HS-27A (cell line): ENCODE data around the gene COL13A1.
A peak's percentile ranks its signal among the peaks of the same experiment; 100 is the strongest.

Experiments used
- DNase-seq: peaks from one replicate; pipeline ENCODE4 v3.0.0-alpha.2; 2012; ENCODE audit warnings: low read depth, missing footprints

COL13A1 gene

GRCh38 chr10:69845574-69846292 is 44.0 kb downstream of the COL13A1 start:
- no peak for DNase-seq

GRCh38 chr10:69846293-69846921 is 44.7 kb downstream of the COL13A1 start:
- no peak for DNase-seq

DNA sequence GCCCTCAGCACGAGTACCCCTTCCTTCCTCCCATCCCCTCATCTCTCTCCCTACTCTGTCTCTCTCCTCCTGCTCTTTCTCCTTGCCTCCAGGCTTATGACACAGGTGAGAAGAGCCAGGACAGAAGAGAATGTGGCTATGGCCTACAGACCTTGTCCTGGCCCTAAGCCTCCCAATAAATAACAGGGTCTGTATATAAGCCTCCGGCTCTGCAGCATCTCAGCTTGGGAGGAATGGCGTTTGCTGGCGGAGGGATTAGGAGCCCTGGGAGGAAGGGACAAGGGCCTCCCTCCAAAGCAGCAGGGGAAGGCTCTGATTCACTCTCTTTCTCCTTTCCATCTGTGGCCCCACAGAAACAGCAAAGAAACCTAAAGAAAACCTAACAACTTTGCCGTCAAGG is 45.8 kb downstream of the COL13A1 start:
- DNase-seq = no peak

GRCh38 chr10:69847883-69848282 is 46.2 kb downstream of the COL13A1 start:
- DNase-seq = no peak

DNA sequence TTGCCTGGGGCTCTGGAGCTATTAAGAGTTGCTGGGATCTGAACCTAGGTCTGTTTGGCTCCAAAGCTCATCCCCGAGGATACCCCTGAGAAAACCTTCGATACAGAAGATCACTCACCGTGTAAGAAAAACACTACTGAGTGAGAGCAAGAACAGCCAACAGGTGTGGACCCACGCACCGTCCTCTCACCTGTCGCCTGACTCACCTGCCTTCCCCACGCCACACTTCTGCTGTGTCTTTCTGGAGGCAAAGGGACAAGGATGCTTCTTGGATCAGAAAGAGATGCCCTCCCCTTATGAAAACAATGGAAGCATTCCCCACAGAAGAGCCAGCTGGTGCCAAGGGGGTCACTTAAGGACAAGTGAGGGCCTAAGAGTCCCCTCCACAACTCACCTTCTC is 46.7 kb downstream of the COL13A1 start:
- no peak for DNase-seq

GRCh38 chr10:69849825-69850224 is 48.1 kb downstream of the COL13A1 start:
- no peak for DNase-seq

DNA sequence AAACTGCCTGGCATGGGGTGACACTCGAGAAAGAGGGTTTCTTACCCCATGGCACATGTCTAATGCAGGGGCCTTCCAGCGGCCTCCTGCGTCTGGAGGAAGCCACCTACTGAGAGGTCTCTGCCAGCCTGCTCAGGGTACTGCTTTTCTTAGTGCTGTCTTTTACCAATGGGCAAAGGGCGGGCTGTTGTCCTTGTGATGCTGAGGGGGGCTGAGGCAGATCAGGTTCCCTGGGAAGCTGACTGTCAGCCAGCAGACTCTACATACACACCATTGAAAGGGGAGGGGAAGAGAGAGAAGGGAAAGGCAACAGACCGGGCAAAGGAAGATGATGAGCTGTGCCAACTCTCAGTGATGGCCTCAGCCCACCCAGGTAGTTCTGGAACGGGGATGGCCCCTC is 48.7 kb downstream of the COL13A1 start:
- DNase-seq = no peak

GRCh38 chr10:69851306-69851705 is 49.6 kb downstream of the COL13A1 start:
- DNase-seq = no peak

GRCh38 chr10:69853064-69853463 is 51.4 kb downstream of the COL13A1 start:
- DNase-seq = no peak

DNA sequence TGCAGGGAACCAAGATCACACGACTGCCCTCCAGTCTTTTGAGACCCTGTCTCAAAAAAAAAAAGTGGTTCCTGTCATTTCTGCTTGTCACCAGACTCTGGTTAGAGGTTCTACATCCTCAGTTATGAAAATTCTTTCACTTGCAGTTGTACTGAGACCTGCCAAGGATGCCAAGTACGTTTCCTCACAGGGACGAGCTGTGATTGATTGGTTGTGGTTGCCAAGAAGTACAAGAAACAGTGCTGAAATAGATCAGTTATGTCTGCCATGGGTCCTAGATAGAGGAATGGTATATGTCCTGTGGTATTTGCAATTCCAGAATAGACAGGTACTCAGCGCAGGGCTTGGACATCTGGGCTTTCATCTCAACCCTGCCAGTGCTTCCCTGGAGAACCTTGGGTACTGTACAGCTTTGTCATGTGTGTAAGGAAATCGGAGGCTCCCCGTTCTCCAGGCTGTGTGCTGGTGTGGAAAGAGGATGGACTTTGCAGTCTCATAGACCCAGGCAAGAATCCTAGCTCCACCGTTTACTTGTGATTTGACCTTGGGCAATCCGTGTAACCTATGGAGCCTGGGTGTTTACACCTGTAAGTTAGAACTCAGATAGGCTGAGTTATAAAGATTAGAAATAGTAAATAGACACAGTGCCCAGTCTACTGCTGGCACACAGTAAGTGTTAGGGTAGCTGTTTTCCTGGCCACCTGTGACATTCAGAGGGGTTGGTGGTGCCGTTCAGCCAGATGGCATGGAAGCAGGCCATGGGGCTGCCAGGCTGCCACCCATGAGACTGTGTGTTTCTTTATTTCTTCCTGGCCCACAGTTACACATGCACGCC is 53.0 kb downstream of the COL13A1 start:
- no peak for DNase-seq

- DNase-seq = no peak
Observed at GRCh38 chr10:69855346-69856111, 53.8 kb downstream of the COL13A1 start.

GRCh38 chr10:69856601-69857166 is 55.0 kb downstream of the COL13A1 start:
- DNase-seq = no peak

GRCh38 chr10:69858201-69858600 is 56.5 kb downstream of the COL13A1 start:
- no peak for DNase-seq

- DNase-seq = no peak
Observed at GRCh38 chr10:69860271-69860670, 58.6 kb downstream of the COL13A1 start.

- no peak for DNase-seq
Observed at GRCh38 chr10:69861251-69862240, 59.8 kb downstream of the COL13A1 start.

- DNase-seq = no peak
Observed at GRCh38 chr10:69862882-69863530, 61.3 kb downstream of the COL13A1 start.

GRCh38 chr10:69863580-69863979 is 61.9 kb downstream of the COL13A1 start:
- DNase-seq = no peak

DNA sequence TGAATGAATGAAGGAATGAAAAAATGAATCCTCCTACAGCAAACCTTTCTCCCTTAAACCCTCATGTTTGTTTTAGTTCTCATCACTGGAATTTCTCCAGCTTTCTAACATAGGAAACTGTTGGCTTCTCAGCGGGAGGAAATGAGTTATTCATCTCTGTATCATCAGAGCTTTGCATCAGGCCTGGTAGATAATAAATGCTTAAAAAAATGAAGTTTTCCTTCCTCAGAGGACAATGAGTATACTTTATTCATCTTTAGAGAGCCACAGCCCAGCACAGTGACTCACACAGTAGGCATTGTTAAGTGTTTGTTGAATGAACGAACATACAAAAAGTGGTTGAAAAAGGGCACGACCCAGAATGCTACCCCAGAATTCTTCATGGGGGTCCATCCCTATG is 62.6 kb downstream of the COL13A1 start:
- peak; percentile 34 for DNase-seq

- no peak for DNase-seq
Observed at GRCh38 chr10:69865450-69865849, 63.7 kb downstream of the COL13A1 start.

GRCh38 chr10:69866246-69866687 is 64.6 kb downstream of the COL13A1 start:
- no peak for DNase-seq
